Measurements from ENCODE around the gene ZFP92.

ZFP92 gene

DNA sequence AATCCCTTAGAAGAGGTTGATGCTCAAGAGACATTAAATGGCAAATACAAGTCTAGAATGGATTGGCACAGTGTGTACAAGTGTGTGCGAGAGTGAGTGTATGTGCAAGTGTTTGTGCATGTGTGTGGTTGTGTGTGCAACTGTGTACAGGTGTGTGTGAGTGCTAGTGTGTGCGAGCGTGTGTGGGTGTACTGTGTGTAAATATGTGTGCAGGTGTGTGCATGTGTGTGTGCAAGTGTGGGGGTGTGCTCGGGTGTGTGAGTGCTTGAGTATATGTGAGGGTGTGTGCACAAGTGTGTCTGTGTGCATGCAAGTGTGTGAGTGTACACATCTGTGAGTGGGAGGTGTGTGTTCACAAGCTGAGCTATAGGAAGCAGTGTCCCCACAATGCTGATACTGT is 28.7 kb downstream of the ZFP92 start:
- no peak for DNase-seq (ENCODE audit: low read depth in 2 of 2)

DNA sequence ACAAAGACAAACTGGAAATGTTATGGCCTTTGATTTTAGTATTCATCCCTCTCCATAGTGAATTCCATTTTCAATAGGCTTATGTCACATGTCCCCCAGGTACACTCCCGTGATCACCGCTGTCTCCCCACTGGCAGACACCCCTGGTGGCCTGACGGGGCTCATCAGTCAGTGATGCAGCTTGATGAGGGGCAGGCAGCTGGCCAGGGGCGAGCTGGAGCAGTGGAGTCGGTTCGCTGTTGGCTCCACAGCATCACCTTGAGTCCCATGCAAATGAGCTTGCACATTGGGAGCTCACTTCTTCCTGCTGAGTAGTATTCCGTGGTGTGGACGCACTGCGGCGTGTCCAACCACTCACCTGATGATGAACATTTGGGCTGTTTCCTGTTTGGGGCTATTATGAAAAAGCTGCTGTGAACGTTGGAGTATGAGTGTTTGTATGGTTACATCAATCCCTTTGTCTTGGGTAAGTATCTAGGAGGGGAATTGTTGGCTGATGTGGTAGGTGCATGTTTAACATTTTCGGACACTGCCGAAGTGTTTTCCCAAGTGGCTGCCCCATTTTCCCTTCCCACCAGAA is 29.4 kb downstream of the ZFP92 start:
- no peak for DNase-seq (ENCODE audit: low read depth in 2 of 2)

DNA sequence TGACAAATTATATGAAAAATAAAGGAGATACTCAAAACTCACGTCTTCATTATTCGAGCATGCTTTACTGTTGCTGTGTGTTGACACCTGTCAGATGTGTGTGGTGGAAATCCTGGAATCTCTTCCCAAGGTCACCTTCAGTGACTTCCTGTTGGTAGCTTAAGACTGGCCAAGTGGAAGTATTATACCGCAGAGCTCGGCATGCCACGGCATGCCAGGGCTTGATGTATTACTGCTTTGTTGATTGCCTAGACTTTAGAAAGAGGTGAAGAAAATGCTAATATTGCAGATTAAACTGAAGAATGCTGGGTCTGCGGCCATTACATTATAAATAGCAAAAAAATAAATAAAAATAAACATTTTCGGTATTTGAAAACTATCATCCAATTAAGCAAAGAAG is 30.0 kb downstream of the ZFP92 start:
- no peak for DNase-seq (ENCODE audit: low read depth in 2 of 2)

GRCh38 chrX:153441981-153442380 is 30.7 kb downstream of the ZFP92 start:
- no peak for DNase-seq (ENCODE audit: low read depth in 2 of 2)

GRCh38 chrX:153442463-153442862 is 31.2 kb downstream of the ZFP92 start:
- no peak for DNase-seq (ENCODE audit: low read depth in 2 of 2)

- no peak for DNase-seq (ENCODE audit: low read depth in 2 of 2)
These were observed 32.4 kb downstream of the ZFP92 start for GRCh38 chrX:153443476-153444332.

- DNase-seq (ENCODE audit: low read depth in 2 of 2): no peak
These were observed 33.2 kb downstream of the ZFP92 start for GRCh38 chrX:153444333-153445011.

DNA sequence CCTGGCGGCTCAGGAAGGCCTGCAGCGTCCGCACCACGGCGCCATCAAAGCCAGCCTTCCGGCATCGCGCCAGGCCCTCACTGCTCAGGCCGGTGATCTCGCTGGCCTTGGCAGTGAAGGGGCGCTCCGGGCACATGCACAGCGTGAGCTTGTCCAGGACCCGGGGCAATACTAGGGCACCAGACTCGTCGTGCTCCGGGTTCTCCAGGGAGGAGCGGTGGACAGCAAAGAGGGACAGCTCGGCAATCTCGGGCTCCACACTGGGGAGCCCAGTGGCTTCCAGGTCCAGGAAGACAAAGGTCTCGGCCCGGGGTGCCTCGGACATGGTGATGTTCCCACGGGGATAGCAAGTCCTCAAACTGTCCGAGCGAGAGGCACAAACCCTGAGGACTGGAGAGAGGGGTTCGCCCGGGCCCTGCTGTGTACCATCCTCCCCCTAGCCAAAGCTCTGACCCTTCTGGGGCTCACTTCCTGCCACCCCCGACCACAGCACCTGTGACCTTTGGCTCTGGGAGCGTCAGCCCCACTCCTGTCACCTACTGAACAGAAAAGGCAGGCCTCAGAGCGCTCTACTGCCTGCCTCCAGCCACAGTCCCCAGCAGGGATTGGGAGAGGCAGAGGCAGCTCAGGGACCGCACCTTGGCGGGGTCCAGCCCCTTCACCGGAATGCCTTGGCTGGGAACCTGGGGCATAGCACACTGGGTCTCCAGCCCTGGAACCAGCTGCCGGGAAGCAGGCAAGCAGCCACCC is 34.0 kb downstream of the ZFP92 start:
- DNase-seq (ENCODE audit: low read depth in 2 of 2): no peak

GRCh38 chrX:153445856-153446635 is 34.8 kb downstream of the ZFP92 start, which contains the start of gene TREX2:
Gene TREX2 (minus strand): TSS chrX:153446056. CDS start chrX:153445430, 626 bp downstream.
- DNase-seq (ENCODE audit: low read depth in 2 of 2): no peak

GRCh38 chrX:153446636-153446936 is 35.3 kb downstream of the ZFP92 start:
- DNase-seq (ENCODE audit: low read depth in 2 of 2): no peak

GRCh38 chrX:153446950-153447580 is 35.8 kb downstream of the ZFP92 start:
- no peak for DNase-seq (ENCODE audit: low read depth in 2 of 2)

DNA sequence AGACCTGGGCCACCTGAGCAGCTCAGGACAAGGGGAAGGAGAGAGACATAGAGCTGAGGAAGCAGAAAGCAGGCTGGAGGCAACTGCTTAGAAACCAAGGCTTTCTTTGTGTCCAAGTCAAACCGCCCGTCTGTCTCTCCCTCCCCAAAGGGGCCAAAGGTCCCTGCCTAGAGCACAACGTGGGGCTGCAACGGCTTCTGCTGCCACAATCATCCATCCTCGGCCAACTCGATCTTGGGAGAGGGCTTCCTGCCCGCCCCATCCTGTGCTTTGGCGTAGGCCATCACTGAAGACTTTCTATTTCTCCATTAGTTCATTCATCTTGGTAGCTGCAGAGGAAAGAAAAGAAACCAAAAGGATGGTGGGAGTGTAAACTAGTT is 36.3 kb downstream of the ZFP92 start:
- no peak for DNase-seq (ENCODE audit: low read depth in 2 of 2)

GRCh38 chrX:153448556-153449367 is 37.5 kb downstream of the ZFP92 start:
- DNase-seq (ENCODE audit: low read depth in 2 of 2): no peak

DNA sequence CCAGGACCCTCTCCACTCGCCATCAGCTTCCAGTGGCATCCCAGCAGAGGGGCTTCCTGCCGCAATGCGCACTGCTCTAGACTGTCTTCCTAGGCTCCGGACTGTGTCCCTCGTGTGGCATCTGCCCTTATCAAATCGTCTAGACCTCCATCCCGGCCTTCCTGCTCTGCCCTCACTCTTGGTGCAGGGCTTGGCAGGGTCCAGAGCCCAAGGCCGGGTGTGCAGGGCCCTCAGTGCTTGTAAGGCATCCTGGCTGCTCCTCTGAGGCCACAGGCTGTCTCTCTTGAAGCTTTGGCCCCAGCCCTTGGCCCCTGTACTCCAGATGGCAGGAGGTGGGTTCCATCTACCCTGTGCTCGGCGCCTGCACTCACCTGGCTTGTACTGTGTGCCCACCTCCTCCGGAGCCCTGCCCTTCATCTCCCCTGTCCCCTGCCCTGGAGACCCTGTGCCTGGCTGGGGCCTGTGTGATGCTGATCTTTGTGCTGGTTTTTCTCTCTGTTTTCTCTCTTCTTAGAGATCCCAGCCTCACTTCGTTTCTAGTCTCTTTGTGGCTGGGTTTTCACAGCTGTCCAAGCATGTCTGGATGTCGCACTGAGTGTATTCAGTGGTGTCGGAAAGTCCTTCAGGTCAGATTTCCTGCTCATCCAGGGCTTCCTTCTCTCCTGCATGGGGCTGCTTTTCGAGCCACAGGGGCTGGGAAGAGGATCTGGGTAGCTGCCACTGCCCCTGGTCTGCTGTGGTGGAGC is 38.3 kb downstream of the ZFP92 start:
- DNase-seq (ENCODE audit: low read depth in 2 of 2): no peak

DNA sequence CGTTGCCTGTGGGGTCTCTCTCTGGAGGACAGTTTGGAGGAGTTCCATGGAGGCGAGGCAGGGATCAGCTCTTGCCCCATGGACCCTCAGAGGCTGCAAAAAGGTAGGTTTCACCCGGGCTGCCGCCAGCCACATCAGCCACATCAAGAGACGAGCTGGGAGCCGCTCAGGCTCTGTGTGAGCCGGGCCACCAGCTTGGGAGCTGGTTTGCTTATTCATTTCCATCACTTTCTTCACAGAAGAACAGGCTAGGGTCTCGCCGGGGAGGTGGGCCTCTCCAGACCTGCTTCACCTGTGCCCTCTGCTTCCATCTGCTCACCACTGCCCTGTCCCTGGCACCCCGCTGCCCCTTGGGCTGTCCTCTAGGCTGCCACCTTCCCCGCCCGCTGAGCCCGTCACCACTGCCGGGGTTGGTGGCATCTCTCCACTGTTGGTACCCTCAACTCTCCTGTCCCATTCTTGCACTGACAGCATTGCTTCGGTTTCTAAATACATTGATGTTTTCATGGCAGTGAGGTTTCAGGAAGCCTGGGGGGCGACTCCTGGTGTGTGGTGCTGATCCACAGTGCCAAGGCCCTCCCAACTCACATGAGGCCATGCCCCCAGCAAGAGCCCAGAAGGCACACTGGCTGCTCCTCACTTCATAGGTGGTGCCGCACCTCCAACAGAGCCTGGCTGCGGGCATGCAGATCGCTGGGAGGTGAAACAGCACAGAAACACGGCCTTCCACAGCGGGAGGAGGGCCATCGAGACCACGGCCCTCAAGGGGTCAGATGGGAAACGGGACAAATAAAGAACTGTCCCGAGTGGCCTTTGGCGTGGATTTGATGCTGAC is 39.1 kb downstream of the ZFP92 start:
- DNase-seq (ENCODE audit: low read depth in 2 of 2): no peak

DNA sequence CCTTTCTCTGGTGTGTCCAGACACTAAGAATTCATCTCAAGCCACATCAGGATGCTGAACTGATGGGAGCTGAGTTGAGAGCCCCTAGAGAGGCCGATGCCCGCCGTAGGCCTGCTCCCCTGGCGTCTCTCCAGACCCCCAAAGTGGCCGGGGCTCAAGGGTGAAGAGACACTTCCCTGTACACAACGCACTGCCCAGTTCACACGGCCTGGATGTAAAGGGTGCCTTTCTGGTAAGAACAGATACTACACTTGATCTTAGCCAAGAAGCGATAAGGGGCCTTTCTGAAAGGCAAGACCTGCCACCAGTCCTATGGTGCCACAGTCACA is 39.6 kb downstream of the ZFP92 start:
- DNase-seq (ENCODE audit: low read depth in 2 of 2): no peak

DNA sequence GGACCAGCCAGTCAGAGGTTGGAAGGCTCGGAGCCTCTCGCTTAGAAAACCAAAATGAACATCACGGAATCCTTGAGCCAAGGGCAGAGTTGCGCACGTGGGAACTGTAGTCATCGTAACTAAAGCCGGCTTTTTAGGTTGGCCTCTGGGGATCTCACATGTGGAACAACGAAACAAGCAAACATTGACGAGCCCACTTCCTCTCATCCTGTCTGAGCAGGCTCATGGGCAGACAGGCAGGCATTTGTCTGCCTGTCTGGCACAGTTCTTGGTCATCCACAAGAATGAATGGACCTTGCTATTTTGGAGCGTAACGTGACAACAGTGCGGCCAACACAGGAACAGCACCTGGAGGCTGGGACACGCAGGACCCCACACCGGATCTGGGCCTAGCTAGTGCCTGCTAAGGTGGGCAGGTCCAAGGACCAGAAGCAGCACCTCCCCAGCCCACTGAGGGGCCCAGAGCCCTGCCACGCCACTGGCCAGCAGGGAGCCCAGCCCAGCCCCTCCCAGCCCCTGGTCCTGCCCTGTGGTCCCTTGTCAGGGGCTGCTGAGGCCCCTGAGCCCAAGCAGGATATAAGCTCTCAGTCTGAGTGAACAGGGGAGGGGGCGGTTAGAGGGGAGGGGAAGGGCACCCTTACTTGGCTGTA is 43.8 kb downstream of the ZFP92 start:
- DNase-seq (ENCODE audit: low read depth in 2 of 2): no peak

GRCh38 chrX:153455571-153455970 is 44.3 kb downstream of the ZFP92 start:
- DNase-seq (ENCODE audit: low read depth in 2 of 2): no peak

Measured in stimulated activated CD8-positive, alpha-beta memory T cell treated with anti-CD3 and anti-CD28 coated beads, Interleukin-2, amount 100 ng/mL, for 1 hour (primary cell).